ENCODE results near the gene BICC1.

BICC1 gene

GRCh38 chr10:58661902-58662301 lies 149.2 kb downstream of the BICC1 start:
- TF ChIP-seq FOXP2 (optimal IDR thresholded peaks at IDR 0.05; ENCODE audit: borderline replicate concordance, extremely low read depth, extremely low read length, insufficient read depth) (no peak), POLR2AphosphoS5 (IDR thresholded peaks at IDR 0.05; ENCODE audit: low read depth, low read length) (no peak), TAF1 (IDR thresholded peaks at IDR 0.05; ENCODE audit: borderline replicate concordance, insufficient read depth, low read length) (no peak), SIN3A (IDR thresholded peaks at IDR 0.05; ENCODE audit: borderline replicate concordance, insufficient read depth, low read length) (no peak)
- TF ChIP-seq, protein P1, sequence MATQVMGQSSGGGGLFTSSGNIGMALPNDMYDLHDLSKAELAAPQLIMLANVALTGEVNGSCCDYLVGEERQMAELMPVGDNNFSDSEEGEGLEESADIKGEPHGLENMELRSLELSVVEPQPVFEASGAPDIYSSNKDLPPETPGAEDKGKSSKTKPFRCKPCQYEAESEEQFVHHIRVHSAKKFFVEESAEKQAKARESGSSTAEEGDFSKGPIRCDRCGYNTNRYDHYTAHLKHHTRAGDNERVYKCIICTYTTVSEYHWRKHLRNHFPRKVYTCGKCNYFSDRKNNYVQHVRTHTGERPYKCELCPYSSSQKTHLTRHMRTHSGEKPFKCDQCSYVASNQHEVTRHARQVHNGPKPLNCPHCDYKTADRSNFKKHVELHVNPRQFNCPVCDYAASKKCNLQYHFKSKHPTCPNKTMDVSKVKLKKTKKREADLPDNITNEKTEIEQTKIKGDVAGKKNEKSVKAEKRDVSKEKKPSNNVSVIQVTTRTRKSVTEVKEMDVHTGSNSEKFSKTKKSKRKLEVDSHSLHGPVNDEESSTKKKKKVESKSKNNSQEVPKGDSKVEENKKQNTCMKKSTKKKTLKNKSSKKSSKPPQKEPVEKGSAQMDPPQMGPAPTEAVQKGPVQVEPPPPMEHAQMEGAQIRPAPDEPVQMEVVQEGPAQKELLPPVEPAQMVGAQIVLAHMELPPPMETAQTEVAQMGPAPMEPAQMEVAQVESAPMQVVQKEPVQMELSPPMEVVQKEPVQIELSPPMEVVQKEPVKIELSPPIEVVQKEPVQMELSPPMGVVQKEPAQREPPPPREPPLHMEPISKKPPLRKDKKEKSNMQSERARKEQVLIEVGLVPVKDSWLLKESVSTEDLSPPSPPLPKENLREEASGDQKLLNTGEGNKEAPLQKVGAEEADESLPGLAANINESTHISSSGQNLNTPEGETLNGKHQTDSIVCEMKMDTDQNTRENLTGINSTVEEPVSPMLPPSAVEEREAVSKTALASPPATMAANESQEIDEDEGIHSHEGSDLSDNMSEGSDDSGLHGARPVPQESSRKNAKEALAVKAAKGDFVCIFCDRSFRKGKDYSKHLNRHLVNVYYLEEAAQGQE (IDR thresholded peaks at IDR 0.05; ENCODE audit: insufficient read depth in 1 of 2, low read depth in 2 of 2, low read length in 2 of 2): no peak

GRCh38 chr10:58662314-58662713 lies 149.6 kb downstream of the BICC1 start:
- TF ChIP-seq SIN3A (IDR thresholded peaks at IDR 0.05; ENCODE audit: borderline replicate concordance, insufficient read depth, low read length): no peak

GRCh38 chr10:58665361-58665760 lies 152.7 kb downstream of the BICC1 start:
- TF ChIP-seq POLR2AphosphoS5 (IDR thresholded peaks at IDR 0.05; ENCODE audit: low read depth, low read length) (no peak), SIN3A (IDR thresholded peaks at IDR 0.05; ENCODE audit: borderline replicate concordance, insufficient read depth, low read length) (no peak), TAF1 (IDR thresholded peaks at IDR 0.05; ENCODE audit: borderline replicate concordance, insufficient read depth, low read length) (no peak), FOXP2 (optimal IDR thresholded peaks at IDR 0.05; ENCODE audit: borderline replicate concordance, extremely low read depth, extremely low read length, insufficient read depth) (no peak)
- TF ChIP-seq, protein P1 (IDR thresholded peaks at IDR 0.05; ENCODE audit: insufficient read depth in 1 of 2, low read depth in 2 of 2, low read length in 2 of 2): no peak

DNA sequence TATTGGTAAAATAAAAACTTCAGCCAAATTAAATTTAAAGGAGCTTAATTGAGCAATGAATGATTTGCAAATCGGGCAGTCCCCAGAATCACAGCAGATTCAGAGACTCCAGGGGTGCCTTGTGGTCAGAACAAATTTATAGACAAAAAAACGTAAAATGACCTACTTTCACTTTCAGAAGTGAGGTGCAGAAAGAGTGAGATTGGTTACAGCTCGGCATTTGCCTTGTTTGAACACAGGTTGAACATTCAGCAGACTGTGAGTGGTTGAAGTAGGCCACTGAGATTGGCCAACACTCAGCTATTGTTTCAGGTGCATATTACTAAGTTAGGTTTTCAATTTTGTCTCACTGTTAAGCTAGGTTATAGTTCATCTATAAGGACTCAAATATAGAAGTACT lies 153.4 kb downstream of the BICC1 start:
- TF ChIP-seq SIN3A (IDR thresholded peaks at IDR 0.05; ENCODE audit: borderline replicate concordance, insufficient read depth, low read length) (no peak), POLR2AphosphoS5 (IDR thresholded peaks at IDR 0.05; ENCODE audit: low read depth, low read length) (no peak), TAF1 (IDR thresholded peaks at IDR 0.05; ENCODE audit: borderline replicate concordance, insufficient read depth, low read length) (no peak), FOXP2 (optimal IDR thresholded peaks at IDR 0.05; ENCODE audit: borderline replicate concordance, extremely low read depth, extremely low read length, insufficient read depth) (no peak)
- TF ChIP-seq, protein P1 (IDR thresholded peaks at IDR 0.05; ENCODE audit: insufficient read depth in 1 of 2, low read depth in 2 of 2, low read length in 2 of 2): no peak

- TF ChIP-seq FOXP2 (optimal IDR thresholded peaks at IDR 0.05; ENCODE audit: borderline replicate concordance, extremely low read depth, extremely low read length, insufficient read depth): no peak
- TF ChIP-seq TAF1 (IDR thresholded peaks at IDR 0.05; ENCODE audit: borderline replicate concordance, insufficient read depth, low read length): no peak
- TF ChIP-seq SIN3A (IDR thresholded peaks at IDR 0.05; ENCODE audit: borderline replicate concordance, insufficient read depth, low read length): no peak
- TF ChIP-seq POLR2AphosphoS5 (IDR thresholded peaks at IDR 0.05; ENCODE audit: low read depth, low read length): no peak
- TF ChIP-seq, protein P1 (IDR thresholded peaks at IDR 0.05; ENCODE audit: insufficient read depth in 1 of 2, low read depth in 2 of 2, low read length in 2 of 2): no peak
These were observed 155.1 kb downstream of the BICC1 start for GRCh38 chr10:58667658-58668310.
